Choroid plexus epithelial cell (primary cell): ENCODE results near the gene GULP1.

Experiments
- DNase-seq: peaks from one replicate; pipeline ENCODE4 v3.0.0-alpha.2; 2010; ENCODE audit warnings: low read depth
- H3K4me3 ChIP-seq: 2 replicates; pipeline ENCODE4 v1.5.1; 2011; ENCODE audit warnings: low read depth, mild to moderate bottlenecking, control low read depth, low read length, moderate library complexity
- CTCF ChIP-seq: conservative IDR thresholded peaks from 2 replicates; pipeline ENCODE4 v1.5.1; 2011; ENCODE audit warnings: low read depth, mild to moderate bottlenecking, control low read depth, inconsistent platforms, low read length, moderate library complexity

GULP1 gene

GRCh38 chr2:188609321-188610049, 317.8 kb downstream of the GULP1 start:
- H3K4me3 ChIP-seq, result no peak overlapping the region
- no peak for TF ChIP-seq CTCF

DNA sequence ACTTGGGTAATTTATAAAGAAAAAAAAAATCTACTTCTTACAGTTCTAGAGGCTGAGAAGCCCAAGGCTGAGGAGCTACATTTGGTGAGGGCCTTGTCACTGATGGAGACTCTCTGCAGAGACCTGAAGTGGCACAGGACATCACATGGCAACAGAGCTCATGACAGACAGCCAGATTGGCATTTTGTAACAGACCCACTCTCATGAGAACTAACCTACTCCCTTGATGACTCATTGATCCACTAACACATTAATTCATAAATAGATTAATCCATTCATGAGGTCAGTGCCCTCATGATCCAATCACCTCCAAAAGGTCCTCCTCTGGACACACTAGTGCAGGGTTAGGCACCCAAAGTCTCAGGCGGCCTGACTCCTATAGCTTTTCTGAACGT, 318.4 kb downstream of the GULP1 start:
- no peak overlapping the region for H3K4me3 ChIP-seq
- peak; percentile 16 for DNase-seq
- TF ChIP-seq CTCF, result no peak

More at GRCh38 chr2:188609321-188610049, 317.8 kb downstream of the GULP1 start:
- DNase-seq, result peak; percentile 75

- peak; percentile 62 for DNase-seq
- H3K4me3 ChIP-seq, result no peak overlapping the region
- no peak for TF ChIP-seq CTCF
These were observed 319.2 kb downstream of the GULP1 start for GRCh38 chr2:188610827-188611226.

DNA sequence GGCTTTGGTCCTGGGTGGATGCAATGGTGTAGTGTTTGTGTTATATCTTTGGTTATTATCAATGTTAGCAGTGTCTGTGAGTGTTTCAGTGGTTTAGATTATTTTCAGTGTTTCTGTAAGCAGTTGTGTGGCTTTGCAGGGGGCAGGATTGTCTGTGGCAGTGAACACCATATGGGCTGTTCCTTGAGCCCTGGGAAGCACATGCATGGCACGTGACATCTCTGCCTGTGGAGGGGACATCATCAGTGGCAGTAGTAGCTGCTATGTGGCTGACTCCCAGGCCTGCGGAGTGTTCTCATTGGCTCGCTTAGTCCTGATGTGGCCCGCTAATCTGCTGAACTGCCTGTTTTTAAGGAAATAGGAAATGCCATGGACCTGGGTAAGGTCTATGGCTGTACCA, 327.5 kb downstream of the GULP1 start:
- H3K4me3 ChIP-seq, result no peak overlapping the region
- DNase-seq, result no peak
- TF ChIP-seq CTCF, result no peak

- DNase-seq, result no peak
- no peak overlapping the region for H3K4me3 ChIP-seq
- no peak for TF ChIP-seq CTCF
These were observed 329.2 kb downstream of the GULP1 start for GRCh38 chr2:188620916-188621315.

DNA sequence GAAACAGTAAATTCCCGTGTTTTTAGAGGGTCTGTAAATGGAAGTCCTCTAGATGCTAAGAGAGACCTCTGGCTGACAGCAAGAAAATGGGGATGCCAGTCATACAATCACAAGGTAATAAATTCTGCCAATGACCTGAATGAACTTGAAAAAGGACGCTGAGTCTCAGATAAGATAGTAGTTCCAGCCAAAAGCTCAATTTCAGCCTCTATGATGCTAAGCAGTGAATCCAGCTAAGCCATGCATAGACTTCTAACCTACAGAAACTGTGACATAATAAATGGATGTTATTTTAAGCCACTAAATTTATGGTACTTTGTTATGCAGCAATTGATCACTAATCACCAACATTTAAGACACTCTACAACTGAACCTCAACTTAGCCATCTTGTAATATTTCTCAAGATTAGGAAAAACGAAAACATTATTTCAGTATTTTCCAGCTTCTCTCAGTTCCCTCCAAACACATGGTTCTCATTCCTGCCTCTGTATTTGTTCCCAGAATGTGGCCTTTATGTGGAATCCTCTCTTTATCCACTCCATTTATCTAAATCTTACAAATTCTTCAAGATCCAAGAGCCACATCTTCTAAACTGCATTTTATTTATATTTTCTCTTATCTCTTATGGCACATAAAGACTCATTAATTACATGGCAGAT, 331.1 kb downstream of the GULP1 start:
- H3K4me3 ChIP-seq, result no peak overlapping the region
- no peak for TF ChIP-seq CTCF
- DNase-seq, result no peak
